NCI-H82 (cell line): Measurements from ENCODE around the gene BLVRB.
A peak's percentile ranks its signal among the peaks of the same experiment; 100 is the strongest.

Experiments
- DNase-seq: peaks from one replicate; lab custom pipeline; 2025; lab: John Stamatoyannopoulos, UW

The BLVRB gene

GRCh38 chr19:40403262-40403984 lies 62.1 kb downstream of the BLVRB start:
- peak; percentile 92 for DNase-seq

GRCh38 chr19:40400559-40400958 lies 65.0 kb downstream of the BLVRB start:
- no peak for DNase-seq

GRCh38 chr19:40398417-40399131 lies 67.0 kb downstream of the BLVRB start:
- DNase-seq, result peak; percentile 97
